ENCODE data around the gene PTPN7. TPM values are rescaled to one million over a fixed set of nuclear protein-coding genes. Genes with fewer than 3 reads are reported as not detected.

Gene PTPN7
- total RNA-seq, 2 donors from 2014 or later, result 2.0 to 2.9 TPM

GRCh38 chr1:202165942-202166843 is 5.8 kb upstream of the PTPN7 start:
- DNase-seq, result no peak

GRCh38 chr1:202165267-202165941 is 5.0 kb upstream of the PTPN7 start:
- intact Hi-C loops (cut with DNase I), result no loop called here

More at GRCh38 chr1:202165942-202166843, 5.8 kb upstream of the PTPN7 start:
- Histone ChIP-seq H3K4me3 (no peak overlapping the region), H3K4me1 (no peaks in the 10 kb centered on the region), H3K27me3 (no peaks in the 10 kb centered on the region), H3K9me3 (no peaks in the 10 kb centered on the region), H3K9ac (ENCODE audit: low read depth in 2 of 2, low read length in 2 of 2) (no peak overlapping the region), H3K27ac (no peak overlapping the region), H3K36me3 (no peaks in the 10 kb centered on the region)
- intact Hi-C loops (cut with DNase I), result no loop called here
- no peak for TF ChIP-seq CTCF (IDR thresholded peaks at IDR 0.05)

GRCh38 chr1:202164271-202165037 is 4.1 kb upstream of the PTPN7 start:
- Histone ChIP-seq H3K4me1 (no peaks in the 10 kb centered on the region), H3K9ac (ENCODE audit: low read depth in 2 of 2, low read length in 2 of 2) (no peak overlapping the region), H3K27ac (no peak overlapping the region), H3K4me3 (no peak overlapping the region), H3K9me3 (no peaks in the 10 kb centered on the region), H3K27me3 (no peaks in the 10 kb centered on the region), H3K36me3 (no peaks in the 10 kb centered on the region)
- intact Hi-C loops (cut with DNase I), result no loop called here
- no peak for TF ChIP-seq CTCF (IDR thresholded peaks at IDR 0.05)
- no peak for DNase-seq

More at GRCh38 chr1:202165267-202165941, 5.0 kb upstream of the PTPN7 start:
- H3K36me3 ChIP-seq, result no peaks in the 10 kb centered on the region
- no peaks in the 10 kb centered on the region for H3K9me3 ChIP-seq
- H3K27me3 ChIP-seq, result no peaks in the 10 kb centered on the region
- TF ChIP-seq CTCF (IDR thresholded peaks at IDR 0.05), result no peak
- H3K4me3 ChIP-seq, result no peak overlapping the region
- H3K9ac ChIP-seq (ENCODE audit: low read depth in 2 of 2, low read length in 2 of 2), result no peak overlapping the region
- H3K27ac ChIP-seq, result no peak overlapping the region
- H3K4me1 ChIP-seq, result no peaks in the 10 kb centered on the region
- no peak for DNase-seq

GRCh38 chr1:202163281-202164270 is 3.2 kb upstream of the PTPN7 start:
- no peaks in the 10 kb centered on the region for H3K9me3 ChIP-seq
- DNase-seq, result no peak

More at GRCh38 chr1:202163281-202164270, 3.2 kb upstream of the PTPN7 start:
- Histone ChIP-seq H3K27me3 (no peaks in the 10 kb centered on the region), H3K9ac (ENCODE audit: low read depth in 2 of 2, low read length in 2 of 2) (no peak overlapping the region), H3K27ac (no peak overlapping the region), H3K4me3 (no peak overlapping the region), H3K4me1 (no peaks in the 10 kb centered on the region), H3K36me3 (no peaks in the 10 kb centered on the region)
- intact Hi-C loops (cut with DNase I), result no loop called here
- TF ChIP-seq CTCF (IDR thresholded peaks at IDR 0.05), result no peak
